HCEC 1CT (cell line): ENCODE results near the gene WSCD1.

Experiments used
- DNase-seq: peaks from one replicate; pipeline ENCODE4 v3.0.0-alpha.2; 2017

Gene WSCD1

DNA sequence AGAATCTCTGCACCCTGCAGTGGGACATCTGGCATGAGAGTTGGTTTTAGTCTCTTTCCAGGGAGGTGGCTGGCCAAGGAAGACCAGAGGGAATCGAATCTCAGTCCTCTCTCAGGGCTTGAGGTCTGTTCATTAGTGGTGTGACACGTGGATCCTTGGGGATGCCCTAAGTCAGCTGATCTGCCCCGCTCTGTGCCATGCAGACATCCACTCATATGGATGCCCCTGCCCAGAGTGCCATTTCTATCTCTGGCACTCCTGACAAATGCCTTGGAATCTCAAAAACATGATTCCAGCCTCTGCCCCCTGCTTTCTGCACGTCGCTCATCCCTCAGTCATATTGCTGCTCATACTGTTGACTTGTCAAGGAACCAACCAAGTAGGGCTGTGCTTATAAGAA is 38.8 kb downstream of the WSCD1 start:
- no peak for DNase-seq

DNA sequence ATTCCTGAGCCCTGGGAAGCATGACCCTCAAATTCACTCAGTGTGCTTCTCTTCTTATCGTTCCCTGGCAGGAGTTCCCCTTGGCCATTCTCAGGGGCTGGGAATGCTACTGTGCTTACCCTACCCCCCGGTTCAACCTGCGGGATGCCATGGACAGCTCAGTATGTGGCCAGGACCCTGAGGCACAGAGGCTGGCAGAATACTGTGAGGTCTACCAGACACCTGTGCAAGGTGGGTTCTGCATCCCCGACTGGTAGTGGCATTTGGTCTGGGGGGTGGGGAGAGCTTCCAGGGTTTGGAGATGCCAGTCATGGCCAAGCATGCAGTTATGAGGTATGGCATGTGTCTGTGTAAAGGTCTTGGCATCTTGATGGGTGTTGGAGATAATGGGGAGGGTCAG is 39.4 kb downstream of the WSCD1 start:
- DNase-seq: no peak

DNA sequence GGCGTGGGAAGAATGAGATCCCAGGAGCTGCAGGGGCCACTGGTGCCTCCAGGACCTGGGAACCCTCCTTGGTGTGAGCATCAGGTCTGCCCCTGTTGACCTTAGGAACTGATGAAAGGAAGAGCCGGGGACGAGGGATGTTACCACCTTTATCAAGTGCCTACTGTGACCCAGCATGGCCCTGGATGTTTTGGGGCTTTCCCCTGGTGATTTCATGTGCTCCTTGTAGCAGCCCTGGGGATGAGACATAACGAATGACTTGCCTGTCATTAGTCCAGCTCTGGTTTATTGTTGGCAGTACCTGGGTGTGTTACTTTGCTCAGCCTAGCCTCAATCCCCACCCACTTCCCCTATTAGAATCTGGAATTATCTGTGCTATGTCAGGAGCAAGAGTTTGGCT is 39.9 kb downstream of the WSCD1 start:
- no peak for DNase-seq

DNA sequence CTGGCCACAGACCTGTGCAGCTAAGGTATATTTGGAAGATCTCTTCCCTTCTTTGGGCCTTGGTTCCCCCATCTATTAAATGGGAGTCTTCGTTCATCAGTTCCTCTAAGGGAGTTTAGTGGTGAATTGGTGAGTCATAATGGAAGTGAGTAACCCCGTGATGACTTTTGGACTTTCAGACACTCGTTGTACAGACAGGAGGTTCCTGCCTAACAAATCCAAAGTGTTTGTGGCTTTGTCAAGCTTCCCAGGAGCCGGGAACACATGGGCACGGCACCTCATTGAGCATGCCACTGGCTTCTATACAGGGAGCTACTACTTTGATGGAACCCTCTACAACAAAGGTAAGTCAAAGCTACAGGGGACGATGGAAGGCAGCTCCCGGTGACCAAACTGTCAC is 40.4 kb downstream of the WSCD1 start:
- DNase-seq: peak; percentile 46

DNA sequence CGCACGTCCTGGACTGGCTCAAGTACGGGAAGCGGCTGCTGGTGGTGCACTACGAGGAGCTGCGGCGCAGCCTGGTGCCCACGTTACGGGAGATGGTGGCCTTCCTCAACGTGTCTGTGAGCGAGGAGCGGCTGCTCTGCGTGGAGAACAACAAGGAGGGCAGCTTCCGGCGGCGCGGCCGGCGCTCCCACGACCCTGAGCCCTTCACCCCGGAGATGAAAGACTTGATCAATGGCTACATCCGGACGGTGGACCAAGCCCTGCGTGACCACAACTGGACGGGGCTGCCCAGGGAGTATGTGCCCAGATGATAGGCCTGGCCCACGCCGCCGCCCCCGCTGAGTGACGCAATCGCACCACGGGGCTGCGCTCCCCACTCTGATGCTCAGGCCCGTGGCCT is 50.2 kb downstream of the WSCD1 start:
- DNase-seq: no peak

DNA sequence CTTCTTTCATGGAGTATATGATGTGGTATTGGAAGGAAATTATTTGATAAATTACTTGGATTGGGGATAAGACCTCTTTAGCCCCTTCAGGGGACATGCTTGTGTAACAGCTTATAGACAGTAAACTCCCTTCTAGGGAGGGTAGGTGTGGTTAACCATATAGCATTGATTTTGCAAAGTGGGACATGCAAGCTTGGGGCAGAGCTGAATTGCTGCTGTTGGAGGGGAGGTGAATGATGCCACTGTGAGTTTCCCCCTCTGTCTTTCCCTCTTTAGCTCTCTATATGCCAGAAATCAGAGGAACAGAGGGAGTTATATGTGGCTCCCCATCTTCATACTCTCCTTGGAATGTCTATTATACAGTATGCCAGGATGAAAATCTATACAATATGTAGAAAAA is 54.7 kb downstream of the WSCD1 start:
- DNase-seq: no peak

DNA sequence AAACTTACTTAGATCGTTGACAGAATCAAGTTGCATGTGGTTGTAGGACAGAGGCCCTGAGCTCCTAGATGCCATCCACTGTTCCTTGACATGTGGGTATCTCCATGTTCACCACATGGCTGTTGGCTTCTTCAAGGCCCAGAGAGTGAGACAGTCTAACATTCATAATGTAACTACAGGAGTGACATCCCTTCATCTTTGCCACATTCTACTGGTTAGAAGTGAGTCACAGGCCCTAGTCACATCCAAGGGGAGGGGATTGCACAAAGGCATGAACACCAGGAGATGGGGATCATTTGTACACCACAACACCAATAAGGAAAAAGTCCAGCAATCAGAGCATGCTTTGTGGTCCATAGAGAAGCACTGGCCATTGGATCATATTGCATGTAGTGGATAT is 56.6 kb downstream of the WSCD1 start:
- DNase-seq: no peak

DNA sequence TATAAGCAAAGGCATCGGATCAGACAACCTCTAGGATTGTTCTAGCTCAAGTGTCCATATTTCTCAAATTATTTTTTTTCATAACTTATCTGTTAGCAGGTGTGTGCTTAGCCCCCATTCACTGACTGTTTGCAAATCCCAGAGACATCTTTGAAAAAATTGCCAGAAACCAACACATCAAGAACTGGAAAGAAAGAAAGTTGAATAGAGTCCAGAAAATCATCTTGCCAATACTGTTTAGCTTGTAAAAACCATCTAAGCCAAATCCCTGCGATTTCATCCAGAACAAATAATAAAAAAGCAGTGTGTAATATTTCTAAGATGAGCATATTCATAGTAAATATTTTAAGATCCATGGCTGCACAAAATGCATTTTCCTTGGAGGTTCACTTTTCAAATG is 64.5 kb downstream of the WSCD1 start:
- no peak for DNase-seq

DNA sequence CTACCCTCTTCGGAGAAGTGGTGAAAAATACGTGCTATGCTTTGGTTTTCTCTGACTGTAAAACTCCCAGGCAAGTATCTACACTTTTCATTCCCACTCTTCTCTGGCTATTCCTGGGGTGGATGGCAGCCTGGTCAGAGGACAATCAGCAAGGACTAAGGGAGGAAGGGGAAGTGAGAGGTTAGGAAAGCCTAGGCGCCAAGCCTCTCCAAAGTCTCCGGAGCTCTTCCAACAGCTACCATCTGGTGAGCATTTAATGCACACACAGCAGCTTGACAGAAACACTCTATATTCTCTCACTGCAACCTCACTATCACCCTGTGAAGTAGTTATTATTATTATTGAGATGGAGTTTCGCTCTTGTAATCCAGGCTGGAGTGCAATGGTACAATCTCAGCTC is 65.1 kb downstream of the WSCD1 start:
- DNase-seq: no peak

DNA sequence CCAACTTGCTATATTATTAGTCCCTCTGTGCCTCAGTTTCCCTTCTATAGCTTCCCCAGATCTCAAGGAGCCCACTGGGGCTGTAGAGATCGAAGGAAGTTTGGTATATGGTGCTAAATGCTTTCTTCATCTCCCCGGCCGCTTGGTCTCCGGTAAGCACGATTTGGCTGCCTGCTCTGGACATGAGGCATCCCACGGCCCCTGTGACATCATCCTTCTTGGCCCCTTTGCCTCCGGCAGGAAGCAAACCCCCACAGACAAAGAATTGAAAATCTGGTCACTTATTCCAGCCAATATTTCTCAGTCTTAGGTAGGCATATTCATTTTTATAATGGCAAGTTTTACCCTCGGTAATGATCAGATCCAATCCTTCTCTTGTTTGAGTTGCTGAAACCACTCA is 65.8 kb downstream of the WSCD1 start:
- no peak for DNase-seq

DNA sequence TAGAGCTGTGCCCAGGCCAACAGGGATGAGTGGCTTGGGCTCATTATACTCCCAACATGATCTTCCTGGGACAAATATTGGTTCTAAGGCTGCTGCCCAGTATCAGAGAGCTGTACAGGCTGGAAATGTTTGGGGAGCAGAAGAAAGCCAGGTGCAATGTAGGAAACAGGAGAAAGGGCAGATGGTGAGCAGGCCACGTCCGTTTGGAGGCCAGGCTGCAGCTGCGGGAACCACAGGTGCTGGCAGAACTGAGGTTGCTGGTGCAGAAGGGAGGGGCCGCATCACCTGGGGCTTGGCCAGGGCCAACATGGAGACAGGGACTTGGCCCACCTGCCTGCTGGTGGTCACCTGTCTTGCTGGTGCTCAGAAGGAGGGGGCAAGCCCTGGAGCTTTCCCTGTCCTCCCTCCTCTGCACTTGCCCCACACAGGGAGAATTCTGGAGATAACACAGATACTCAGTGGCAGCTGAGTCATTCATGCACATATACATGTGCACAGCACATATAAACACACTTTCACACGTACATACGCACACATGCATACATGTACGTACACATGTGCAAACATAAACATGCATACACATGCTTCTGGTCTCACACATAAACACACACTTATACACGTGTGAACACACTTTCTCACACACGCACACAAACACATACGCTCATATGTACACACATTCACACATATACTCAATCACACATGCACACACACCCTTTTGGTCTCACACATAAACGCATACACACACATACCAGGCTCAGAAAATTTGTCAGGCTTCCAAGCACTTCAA is 67.7 kb downstream of the WSCD1 start:
- DNase-seq: no peak

DNA sequence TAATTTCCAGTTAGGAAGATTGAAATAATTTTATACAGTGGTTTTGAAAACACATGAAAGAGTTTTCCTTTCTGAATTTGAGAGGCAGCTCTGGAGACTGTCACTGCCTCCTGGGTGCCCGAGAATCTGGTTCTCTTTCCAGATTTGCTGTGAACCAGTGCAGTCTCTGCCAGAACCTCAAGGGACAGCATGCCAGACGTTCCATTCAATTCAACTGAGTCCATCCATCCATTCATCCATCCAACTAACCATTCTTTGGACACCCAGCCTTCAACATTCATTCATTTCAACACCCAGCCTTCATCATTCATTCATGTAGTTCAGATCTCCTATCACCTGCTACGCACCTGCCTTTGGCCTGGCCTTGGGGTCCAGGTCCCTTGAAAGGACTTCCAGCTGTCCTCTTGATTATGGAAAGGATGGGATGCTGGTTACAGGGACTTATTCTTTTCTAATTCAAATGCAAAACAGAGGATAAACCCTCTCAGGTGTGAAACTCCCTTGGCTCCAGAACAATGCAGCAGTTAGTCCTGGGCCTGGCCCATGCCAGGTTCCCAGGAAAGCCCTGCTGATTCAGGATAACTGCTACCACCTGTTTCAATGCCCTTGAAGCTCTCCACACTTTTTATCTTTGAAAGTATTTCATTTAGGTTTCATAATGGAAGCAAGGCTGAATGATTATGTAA is 68.7 kb downstream of the WSCD1 start:
- DNase-seq: no peak

DNA sequence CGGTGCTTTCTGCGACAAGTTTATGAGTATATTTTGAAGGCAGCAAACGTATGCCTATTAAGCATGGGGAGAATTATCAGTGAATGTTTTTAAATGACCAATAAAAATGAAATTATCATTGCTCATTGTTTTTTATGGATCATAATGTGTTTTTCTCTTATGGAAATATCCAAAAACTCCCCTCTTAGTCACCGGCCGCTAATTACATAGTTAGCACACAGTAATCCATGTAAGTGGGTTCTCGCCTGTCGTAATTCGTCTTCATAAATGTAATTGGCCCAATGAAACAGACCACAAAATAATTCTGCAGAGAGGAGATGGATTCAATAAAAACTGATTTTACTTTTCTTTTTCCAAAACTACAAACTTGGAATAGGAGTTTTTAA is 69.3 kb downstream of the WSCD1 start:
- DNase-seq: no peak

DNA sequence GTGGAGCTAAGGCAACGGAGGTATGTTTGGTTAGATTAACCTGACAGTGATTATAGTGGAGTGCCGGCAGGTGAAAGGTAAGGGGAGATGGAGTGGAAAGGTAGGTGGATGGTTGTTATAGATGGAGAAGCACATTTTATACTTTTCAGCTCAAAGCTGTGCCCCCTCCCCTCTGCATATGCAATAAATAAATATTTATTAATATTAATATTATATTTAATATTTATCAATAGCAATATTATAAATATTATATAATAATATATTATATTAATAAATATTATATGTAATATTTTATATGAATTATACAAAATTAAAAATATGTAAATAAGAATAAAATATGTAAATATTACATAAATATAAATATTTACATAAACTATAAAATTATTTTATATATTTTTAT is 70.0 kb downstream of the WSCD1 start:
- no peak for DNase-seq

DNA sequence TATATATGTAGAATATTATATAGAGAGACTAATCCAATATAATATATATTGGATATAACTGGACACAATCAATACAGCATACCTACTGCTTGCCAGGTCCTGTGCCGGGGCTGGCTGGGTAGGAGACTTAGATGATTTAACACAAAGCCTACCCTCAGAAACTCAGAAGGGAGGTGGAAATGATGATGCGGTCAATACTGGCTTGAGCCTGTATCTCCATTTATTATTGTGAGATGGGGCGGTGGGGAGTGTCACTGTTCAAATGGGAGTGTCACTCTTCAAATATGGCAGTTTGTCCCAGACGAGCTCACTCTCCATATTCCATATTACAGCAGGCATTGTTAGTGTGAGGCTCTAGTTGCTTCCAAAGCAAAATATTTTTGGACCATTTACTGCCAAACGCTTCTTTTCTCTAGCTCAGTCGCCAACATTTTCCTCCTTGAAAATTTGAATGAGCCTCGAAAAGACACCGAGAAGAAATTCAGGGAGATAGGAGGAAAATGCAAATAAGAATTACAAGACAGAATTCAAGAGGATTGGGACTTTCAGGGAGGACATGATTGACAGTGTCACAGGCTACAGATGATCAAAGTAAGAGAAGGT is 70.7 kb downstream of the WSCD1 start:
- DNase-seq: no peak

DNA sequence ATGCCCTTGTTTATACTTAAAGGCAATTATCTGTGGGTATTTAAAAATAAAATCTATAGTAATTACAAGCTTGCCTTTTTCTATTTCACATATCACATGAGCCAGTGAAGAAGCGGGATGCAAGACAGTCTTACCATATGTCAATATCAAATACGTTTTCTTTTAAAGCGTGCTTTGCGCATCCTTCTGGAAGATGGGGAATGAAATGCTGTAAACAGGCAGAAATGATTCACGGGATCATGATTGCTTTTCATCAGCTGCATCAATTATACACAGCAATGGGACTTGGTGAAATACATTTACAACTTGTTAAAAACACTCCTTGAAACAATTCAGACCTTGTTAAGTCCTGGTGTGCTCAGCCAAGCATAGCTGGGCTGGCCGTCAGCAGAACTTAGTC is 72.5 kb downstream of the WSCD1 start:
- DNase-seq: no peak

DNA sequence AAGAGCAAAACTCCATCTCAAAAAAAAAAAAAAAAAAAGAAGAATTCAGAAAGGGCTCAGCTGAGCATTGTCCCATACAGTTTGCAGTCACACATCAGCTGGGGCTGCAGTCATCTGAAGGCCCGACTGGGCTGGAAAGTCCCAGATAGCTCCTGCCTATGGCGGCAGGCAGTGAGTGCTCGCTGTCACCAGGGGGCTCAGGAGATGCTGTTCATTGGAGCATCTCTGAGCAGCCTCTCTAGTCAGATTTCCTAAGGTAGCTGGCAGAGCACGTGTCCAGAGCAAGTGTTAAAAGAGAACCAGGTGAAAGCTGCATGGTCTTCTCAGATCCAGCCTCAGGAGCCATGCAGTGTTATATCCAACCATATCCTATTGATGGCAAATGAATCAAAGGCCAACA is 75.8 kb downstream of the WSCD1 start:
- no peak for DNase-seq

DNA sequence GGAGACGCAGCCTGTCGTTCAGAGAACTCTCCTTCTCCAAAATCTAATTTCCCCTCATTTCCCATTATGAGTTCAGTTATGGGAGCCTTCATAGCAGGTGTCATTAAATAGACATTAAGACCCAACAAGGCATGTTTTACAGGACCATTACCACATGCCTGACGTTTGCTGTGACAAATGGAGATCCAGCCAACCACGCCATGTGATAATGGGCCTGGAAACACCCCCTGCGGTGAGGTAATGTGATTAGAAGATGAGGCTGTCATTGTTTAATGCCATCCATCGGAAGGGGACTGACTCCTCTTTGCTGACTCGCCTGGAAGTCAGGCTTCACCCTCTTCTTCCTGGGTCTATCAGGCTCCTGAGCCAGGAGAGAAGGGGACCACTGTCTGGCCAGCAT is 76.9 kb downstream of the WSCD1 start:
- no peak for DNase-seq

DNA sequence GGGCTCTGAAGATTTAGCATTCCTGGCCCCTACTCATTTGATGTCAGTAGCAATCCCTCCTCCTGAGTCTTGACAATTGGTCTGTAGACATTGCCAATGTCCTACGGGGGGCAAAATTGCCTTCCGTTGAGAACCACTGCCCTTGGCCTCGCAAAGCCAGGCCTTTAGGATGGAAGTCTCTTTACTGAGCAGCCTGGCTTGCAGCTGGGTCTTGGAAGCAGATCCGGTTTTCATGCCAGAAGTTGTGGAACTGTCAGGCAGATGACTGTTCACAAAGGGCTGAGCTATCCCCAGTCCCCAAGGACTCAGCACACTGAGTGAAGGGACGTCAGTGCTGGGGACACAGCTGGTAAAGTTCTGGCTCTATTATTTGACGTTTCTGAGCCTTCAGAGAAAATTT is 83.2 kb downstream of the WSCD1 start:
- no peak for DNase-seq

DNA sequence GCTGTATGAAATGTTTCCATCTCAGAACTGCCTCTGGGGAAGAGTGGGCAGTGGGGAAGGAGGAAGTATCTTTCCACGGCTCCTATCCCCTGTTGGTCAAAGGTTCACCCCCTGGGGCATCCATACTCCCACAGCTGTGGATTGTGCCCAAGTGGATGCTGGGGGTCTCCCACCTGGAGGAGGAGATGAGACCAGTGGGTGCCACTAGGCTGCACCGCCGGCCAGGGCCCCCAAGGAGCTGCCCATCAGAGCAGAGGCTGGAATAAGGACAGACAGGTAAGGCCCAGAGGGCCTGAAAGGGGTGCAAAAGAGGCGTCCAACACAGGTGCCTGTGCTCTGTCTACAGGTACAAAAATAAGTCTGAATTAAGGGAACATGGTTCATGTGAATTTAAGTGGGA is 87.5 kb downstream of the WSCD1 start:
- no peak for DNase-seq

DNA sequence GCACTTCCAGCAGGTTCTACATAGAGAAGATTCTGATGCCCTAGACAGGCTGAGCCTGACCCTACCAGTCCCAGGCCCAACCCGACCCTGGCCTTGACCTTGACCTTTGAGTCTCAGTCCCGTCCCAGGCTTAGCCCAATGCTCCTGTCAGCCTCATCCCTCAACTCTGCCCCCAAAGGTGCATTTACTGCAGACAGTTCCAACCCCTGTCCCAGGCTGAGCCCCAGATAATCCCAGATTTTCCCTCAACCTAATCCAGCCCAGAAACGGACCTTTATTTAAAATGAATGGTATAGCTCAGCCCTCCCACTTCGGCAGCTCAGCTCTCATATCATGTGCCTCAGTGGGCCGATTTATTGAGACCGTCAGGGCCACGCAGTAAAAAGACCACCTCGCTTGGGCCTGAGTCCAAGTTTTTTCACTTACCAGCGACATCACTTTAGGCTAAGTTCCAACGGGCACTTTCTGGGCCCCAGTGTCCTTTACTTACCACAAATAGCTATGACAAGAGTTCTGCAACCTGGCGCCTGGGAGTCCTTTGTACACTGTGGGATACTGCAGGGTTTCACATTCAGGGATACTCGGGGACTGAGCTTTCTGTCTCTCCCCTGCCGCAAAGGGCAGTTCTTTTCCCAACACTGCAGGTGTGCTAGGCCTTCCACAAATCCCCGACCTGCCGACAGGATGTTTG is 89.5 kb downstream of the WSCD1 start:
- no peak for DNase-seq

DNA sequence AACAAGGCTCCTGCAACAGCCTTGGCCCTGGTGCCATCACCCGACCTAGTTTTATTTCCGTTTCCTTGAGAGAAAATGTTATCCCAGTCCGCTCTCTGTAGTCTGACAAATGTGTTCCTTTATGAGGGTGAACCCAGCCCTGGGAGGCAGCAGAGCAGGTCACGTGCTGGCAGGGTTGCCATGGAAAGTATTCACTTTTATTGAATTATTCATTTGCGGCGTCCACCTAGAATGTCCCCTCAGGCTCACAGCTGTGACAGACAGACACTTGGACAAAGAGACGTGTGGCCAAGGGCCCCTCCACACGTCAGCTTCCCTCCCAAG is 90.0 kb downstream of the WSCD1 start:
- DNase-seq: no peak

DNA sequence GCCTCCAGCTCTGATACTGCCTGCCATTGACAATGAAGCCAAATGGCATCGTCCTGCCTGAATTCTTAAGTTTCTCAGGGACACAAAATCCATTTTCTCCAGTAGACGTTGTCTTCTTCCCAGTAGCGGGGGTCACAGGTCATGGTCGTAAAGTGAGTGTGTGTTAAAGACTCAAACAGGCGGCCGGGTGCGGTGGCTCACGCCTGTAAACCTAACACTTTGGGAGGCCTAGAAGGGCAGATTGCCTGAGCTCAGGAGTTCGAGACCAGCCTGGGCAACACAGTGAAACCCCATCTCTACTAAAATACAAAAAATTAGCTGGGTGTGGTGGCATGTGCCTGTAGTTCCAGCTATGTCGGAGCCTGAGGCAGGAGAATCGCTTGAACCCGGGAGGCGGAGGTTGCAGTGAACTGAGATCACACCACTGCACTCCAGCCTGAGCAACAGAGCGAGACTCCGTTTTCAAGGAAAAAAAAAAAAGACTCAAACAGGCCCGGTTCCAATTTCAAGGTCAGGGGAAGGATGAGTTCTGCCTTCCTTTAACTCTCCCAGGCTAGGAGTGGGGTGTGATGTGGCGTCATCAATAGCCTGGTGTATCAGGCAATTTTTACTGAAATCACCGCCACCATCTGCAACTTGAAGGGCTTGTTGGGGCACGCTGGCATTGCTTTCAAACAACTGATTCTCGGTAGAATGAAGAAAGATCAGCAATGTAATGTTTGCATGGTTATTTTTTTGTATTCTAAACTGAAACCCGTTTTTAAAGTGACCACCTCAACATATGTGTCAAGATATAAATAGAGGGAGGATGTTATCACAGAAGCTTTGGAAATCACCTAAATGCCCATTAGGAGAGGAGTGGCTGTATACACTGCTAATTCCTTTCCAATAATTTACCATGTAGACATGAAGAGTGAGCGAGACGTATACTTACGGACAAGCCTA is 91.0 kb downstream of the WSCD1 start:
- DNase-seq: no peak
